CD14-positive monocyte (primary cell): ENCODE data around the gene GALNT4. TPM values are rescaled to one million over a fixed set of nuclear protein-coding genes. Genes with fewer than 3 reads are reported as not detected.

Source experiments
- DNase-seq, 3 donors: peaks; one replicate each; pipeline ENCODE4 v3.0.0-alpha.2; 2011 to 2022
- H2AFZ ChIP-seq: 2 replicates; pipeline ENCODE4 v1.6.0; 2012; ENCODE audit warnings: mild to moderate bottlenecking, low read depth, low read length, inconsistent platforms; ENCODE audit not compliant: insufficient read depth, poor library complexity, severe bottlenecking
- H3K27ac ChIP-seq, 2 donors: 1 replicate in 1 of 2; 2 replicates in 1 of 2; pipeline ENCODE4 v1.5.1; 2012 to 2013; ENCODE audit warnings: low read length in 2 of 2, control low read depth in 1 of 2, inconsistent platforms in 1 of 2, low read depth in 1 of 2, mild to moderate bottlenecking in 1 of 2
- H3K27me3 ChIP-seq, 2 donors: one replicate each; pipeline versions ENCODE4 v1.6.0 to v1.6.1; 2011 to 2013; ENCODE audit warnings: low read length in 2 of 2; ENCODE audit not compliant: control insufficient read depth in 2 of 2, insufficient read depth in 2 of 2
- H3K36me3 ChIP-seq, 2 donors: replicated peaks in 1 of 2; 1 replicate in 1 of 2; 2 replicates in 1 of 2; pipeline versions ENCODE4 v1.5.1 to v1.6.1; 2012 to 2013; ENCODE audit warnings: low read length in 2 of 2, control low read depth in 1 of 2, inconsistent platforms in 1 of 2, mild to moderate bottlenecking in 1 of 2; ENCODE audit not compliant: insufficient read depth in 2 of 2, control insufficient read depth in 1 of 2
- H3K4me1 ChIP-seq, 2 donors: 1 replicate in 1 of 2; 2 replicates in 1 of 2; pipeline versions ENCODE4 v1.5.1 to v1.6.1; 2012 to 2013; ENCODE audit warnings: low read length in 2 of 2, control low read depth in 1 of 2, inconsistent platforms in 1 of 2, mild to moderate bottlenecking in 1 of 2, moderate library complexity in 1 of 2; ENCODE audit not compliant: insufficient read depth in 2 of 2, control insufficient read depth in 1 of 2
- H3K4me2 ChIP-seq: replicated peaks from 2 replicates; pipeline ENCODE3; 2012; ENCODE audit warnings: low read length, moderate library complexity, mild to moderate bottlenecking; ENCODE audit not compliant: poor library complexity, severe bottlenecking; ENCODE audit errors: extremely low read depth
- H3K4me3 ChIP-seq, 3 experiments: fragments of 200-600 bp in 1 of 3; sonication (generic) in 1 of 3; replicated peaks in 1 of 3; 1 replicate in 2 of 3; 2 replicates in 1 of 3; pipeline ENCODE4 v1.5.1; 2011 to 2013; ENCODE audit warnings: low read length in 3 of 3, mild to moderate bottlenecking in 3 of 3, control low read depth in 2 of 3, low read depth in 2 of 3, inconsistent platforms in 1 of 3, moderate library complexity in 1 of 3
- H3K79me2 ChIP-seq: 2 replicates; pipeline ENCODE4 v1.6.0; 2012; ENCODE audit warnings: mild to moderate bottlenecking, control low read depth, inconsistent platforms, low read length, moderate library complexity; ENCODE audit not compliant: insufficient read depth
- H3K9ac ChIP-seq: 2 replicates; pipeline ENCODE4 v1.6.0; 2017; ENCODE audit warnings: low read length, mild to moderate bottlenecking; ENCODE audit not compliant: insufficient read depth, poor library complexity, severe bottlenecking
- H3K9me3 ChIP-seq, 2 donors: replicated peaks in 1 of 2; 1 replicate in 1 of 2; 2 replicates in 1 of 2; pipeline versions ENCODE4 v1.5.1 to v1.6.1; 2012 to 2013; ENCODE audit warnings: low read length in 2 of 2, control low read depth in 1 of 2; ENCODE audit not compliant: control insufficient read depth in 1 of 2, insufficient read depth in 1 of 2
- H4K20me1 ChIP-seq: 2 replicates; pipeline ENCODE4 v1.6.0; 2012; ENCODE audit warnings: mild to moderate bottlenecking, low read length, control low read depth, moderate library complexity; ENCODE audit not compliant: insufficient read depth
- H3K27ac Mint-ChIP-seq, 7 donors: one replicate each; pipeline ENCODE4 v1.8.0; 2020; ENCODE audit warnings: mild to moderate bottlenecking in 7 of 7, mixed read lengths in 7 of 7, moderate library complexity in 6 of 7, inconsistent platforms in 2 of 7
- H3K27me3 Mint-ChIP-seq, 3 donors: one replicate each; pipeline ENCODE4 v1.8.0; 2021 to 2022; ENCODE audit warnings: low read depth in 3 of 3, mild to moderate bottlenecking in 3 of 3, mixed read lengths in 3 of 3, moderate library complexity in 3 of 3, inconsistent platforms in 1 of 3
- H3K36me3 Mint-ChIP-seq, 2 donors: one replicate each; pipeline ENCODE4 v1.8.0; 2020; ENCODE audit warnings: mixed read lengths in 2 of 2, inconsistent platforms in 1 of 2, mild to moderate bottlenecking in 1 of 2
- H3K4me1 Mint-ChIP-seq: one replicate; pipeline ENCODE4 v1.8.0; 2020; ENCODE audit warnings: mild to moderate bottlenecking, mixed read lengths
- H3K4me3 Mint-ChIP-seq, 2 donors: one replicate each; pipeline ENCODE4 v1.8.0; 2020; ENCODE audit warnings: mild to moderate bottlenecking in 2 of 2, mixed read lengths in 2 of 2, moderate library complexity in 1 of 2
- H3K9me3 Mint-ChIP-seq, 7 donors: one replicate each; pipeline ENCODE4 v1.8.0; 2020 to 2022; ENCODE audit warnings: mixed read lengths in 7 of 7, mild to moderate bottlenecking in 6 of 7, moderate library complexity in 6 of 7, inconsistent platforms in 2 of 7
- CTCF ChIP-seq: fragments of 200-600 bp; IDR thresholded peaks from one replicate; pipeline ENCODE4 v1.8.0; 2022; ENCODE audit warnings: antibody characterized with exemption, mild to moderate bottlenecking
- WGBS: methylation state at CpG from one replicate; pipeline ENCODE4 v1.1.5; 2013; ENCODE audit warnings: missing lambda C conversion rate; ENCODE audit not compliant: insufficient coverage; 5-methylcytosine and 5-hydroxymethylcytosine counted together
- intact Hi-C, 2 donors: fragments of 100-400 bp; cut with micrococcal nuclease; formaldehyde crosslinking; loops; one replicate each; pipeline versions ENCODE4 v1.15.0 to v1.15.1; 2023
- polyA plus RNA-seq, 3 donors: library from polyadenylated mRNA; depleted of rRNA in 1 of 3; unstranded in 2 of 3; stranded (reverse) in 1 of 3; fragments of 300-500 nt in 2 of 3; fragments of >200 nt in 1 of 3; fragmentation: Illumina TruSeq in 2 of 3; gene quantifications; 1 replicate in 2 of 3; 2 replicates in 1 of 3; pipeline ENCODE4 v1.2.3, GENCODE V29; 2012 to 2021

GALNT4 gene
- polyA plus RNA-seq, 3 donors, result 3.7 to 12.9 (median 10.7) TPM

GRCh38 chr12:89499857-89500256, 24.7 kb downstream of the GALNT4 start:
- intact Hi-C loops, result no loop called here
- Histone ChIP-seq H2AFZ (no peak overlapping the region), H3K4me1 (no peaks in the 10 kb centered on the region), H3K79me2 (no peaks in the 10 kb centered on the region), H3K4me2 (no peak overlapping the region), H3K4me3 (no peak overlapping the region), H3K36me3 (peaks cover 3 to 11% of the 10 kb centered on the region in 2 donors), H4K20me1 (no peaks in the 10 kb centered on the region), H3K27me3 (no peaks in the 10 kb centered on the region), H3K9ac (no peak overlapping the region), H3K9me3 (no peaks in the 10 kb centered on the region), H3K27ac (no peak overlapping the region)
- Mint-ChIP-seq H3K36me3 (peaks cover 17 to 21% of the 10 kb centered on the region in 2 donors), H3K9me3 (peaks cover 0 to 9% (median 0%) of the 10 kb centered on the region in 7 donors), H3K27ac (no peak overlapping the region), H3K27me3 (no peaks in the 10 kb centered on the region), H3K4me3 (no peak overlapping the region), H3K4me1 (peaks cover 3% of the 10 kb centered on the region)
- TF ChIP-seq CTCF, result no peak
- 97% methylated on average over 17 of the region's 19 CpGs for WGBS
- DNase-seq, result no peak

- no peak overlapping the region for H3K9ac ChIP-seq
- no peaks in the 10 kb centered on the region for H3K79me2 ChIP-seq
- intact Hi-C loops, result no loop called here
- no peak overlapping the region for H3K27ac ChIP-seq
- peaks cover 0 to 3% (median 0%) of the 10 kb centered on the region in 7 donors for H3K9me3 Mint-ChIP-seq
- peaks cover 2 to 6% of the 10 kb centered on the region in 2 donors for H3K4me1 ChIP-seq
- TF ChIP-seq CTCF, result no peak
- no peaks in the 10 kb centered on the region for H4K20me1 ChIP-seq
- 100% methylated on average over 3 of the region's 4 CpGs for WGBS
- no peaks in the 10 kb centered on the region for H3K27me3 Mint-ChIP-seq
- H3K27ac Mint-ChIP-seq, result no peak overlapping the region
- H3K4me3 ChIP-seq, result no peak overlapping the region
- peaks cover 16% of the 10 kb centered on the region for H3K4me1 Mint-ChIP-seq
- H3K36me3 ChIP-seq, result peaks cover 3 to 11% of the 10 kb centered on the region in 2 donors
- H3K4me3 Mint-ChIP-seq, result no peak overlapping the region
- no peaks in the 10 kb centered on the region for H3K27me3 ChIP-seq
- H3K9me3 ChIP-seq, result no peaks in the 10 kb centered on the region
- DNase-seq, result no peak
- no peak overlapping the region for H3K4me2 ChIP-seq
- no peak overlapping the region for H2AFZ ChIP-seq
- peaks cover 21 to 27% of the 10 kb centered on the region in 2 donors for H3K36me3 Mint-ChIP-seq
Measured at GRCh38 chr12:89497467-89497866, 27.1 kb downstream of the GALNT4 start.
